IPS DF 19.7 (cell line): Measurements from ENCODE around the gene RPEL1.
A peak's percentile ranks its signal among the peaks of the same experiment; 100 is the strongest.

Experiments
- DNase-seq: peaks from one replicate; pipeline ENCODE4 v3.0.0-alpha.2; 2013; ENCODE audit warnings: low read depth, low spot score

RPEL1 gene

GRCh38 chr10:103278862-103279298 is 33.2 kb downstream of the RPEL1 start:
- no peak for DNase-seq

GRCh38 chr10:103280031-103280430 is 34.3 kb downstream of the RPEL1 start:
- no peak for DNase-seq

- DNase-seq, result no peak
Measured at GRCh38 chr10:103280506-103280905, 34.8 kb downstream of the RPEL1 start.

GRCh38 chr10:103281753-103282152 is 36.1 kb downstream of the RPEL1 start:
- peak; percentile 87 for DNase-seq

GRCh38 chr10:103282961-103283360 is 37.3 kb downstream of the RPEL1 start:
- DNase-seq, result no peak

GRCh38 chr10:103284170-103284569 is 38.5 kb downstream of the RPEL1 start:
- no peak for DNase-seq

- no peak for DNase-seq
Measured at GRCh38 chr10:103287992-103288391, 42.3 kb downstream of the RPEL1 start.

GRCh38 chr10:103291588-103291987 is 45.9 kb downstream of the RPEL1 start:
- DNase-seq, result no peak

- no peak for DNase-seq
Measured at GRCh38 chr10:103295374-103296015, 49.8 kb downstream of the RPEL1 start.
